IPS DF 6.9 (cell line): ENCODE measurements around the gene IER3.

ENCODE experiments used
- DNase-seq: peaks from one replicate; pipeline ENCODE4 v3.0.0-alpha.2; 2013; ENCODE audit warnings: low read depth, low spot score
- H3K27ac ChIP-seq: one replicate; pipeline ENCODE4 v1.5.1; 2013; ENCODE audit warnings: low read length, control low read depth
- H3K27me3 ChIP-seq: 2 replicates; pipeline ENCODE4 v1.6.1; 2013; ENCODE audit warnings: mild to moderate bottlenecking, low read length; ENCODE audit not compliant: control insufficient read depth, insufficient read depth
- H3K36me3 ChIP-seq: 2 replicates; pipeline ENCODE4 v1.6.1; 2013; ENCODE audit warnings: low read length; ENCODE audit not compliant: control insufficient read depth, insufficient read depth
- H3K4me1 ChIP-seq: 2 replicates; pipeline ENCODE4 v1.6.1; 2013; ENCODE audit warnings: low read length; ENCODE audit not compliant: control insufficient read depth, insufficient read depth
- H3K4me3 ChIP-seq: 2 replicates; pipeline ENCODE4 v1.5.1; 2013; ENCODE audit warnings: mild to moderate bottlenecking, low read length
- H3K9me3 ChIP-seq: 2 replicates; pipeline ENCODE4 v1.6.1; 2013; ENCODE audit warnings: low read length, inconsistent platforms; ENCODE audit not compliant: control insufficient read depth, insufficient read depth
- WGBS: extraction: QIAGEN DNeasy Blood & Tissue Kit; methylation state at CpG from one replicate; pipeline ENCODE4 v1.1.7; 2013; ENCODE audit warnings: mixed read lengths, missing lambda C conversion rate; ENCODE audit not compliant: insufficient read length, insufficient coverage; 5-methylcytosine and 5-hydroxymethylcytosine counted together

Gene IER3

GRCh38 chr6:30747300-30747687 lies 2.9 kb upstream of the IER3 start:
- Histone ChIP-seq H3K27ac (no peak overlapping the region), H3K36me3 (no peaks in the 10 kb centered on the region), H3K9me3 (no peaks in the 10 kb centered on the region), H3K27me3 (no peaks in the 10 kb centered on the region), H3K4me3 (no peak overlapping the region), H3K4me1 (no peaks in the 10 kb centered on the region; the same call in 1 of the 2 replicates)
- WGBS, result no CpG with 5 or more reads among the region's 1 CpG
- no peak for DNase-seq

- H3K27me3 ChIP-seq, result no peaks in the 10 kb centered on the region
- no peaks in the 10 kb centered on the region for H3K9me3 ChIP-seq
- H3K27ac ChIP-seq, result no peak overlapping the region
- H3K4me1 ChIP-seq, result peaks cover 1% of the 10 kb centered on the region; the same call in 1 of the 2 replicates
- no peak for DNase-seq
- WGBS, result no CpG with 5 or more reads among the region's 55 CpGs
- peaks cover 10% of the 10 kb centered on the region for H3K36me3 ChIP-seq
- peak overlapping the region; percentile 65; the same call in 1 of the 2 replicates for H3K4me3 ChIP-seq
These were observed 971 bp downstream of the IER3 start for GRCh38 chr6:30743099-30744053.

GRCh38 chr6:30742316-30743098 lies 1.8 kb downstream of the IER3 start, which contains the start of gene FLOT1:
Gene FLOT1, minus strand, starts transcription at chr6:30742687. Its CDS starts 498 bp downstream, at chr6:30742189.
- no peaks in the 10 kb centered on the region for H3K27me3 ChIP-seq
- H3K27ac ChIP-seq, result no peak within 1 kb of the TSS
- no peaks in the 10 kb centered on the region for H3K9me3 ChIP-seq
- peak within 1 kb of the TSS; percentile 65 for H3K4me3 ChIP-seq
- DNase-seq, result peak; percentile 68
- H3K36me3 ChIP-seq, result peaks cover 13% of the 10 kb centered on the region
- peaks cover 1% of the 10 kb centered on the region; the same call in 1 of the 2 replicates for H3K4me1 ChIP-seq
- no CpG with 5 or more reads among the region's 66 CpGs for WGBS

- peak overlapping the region; percentile 65 for H3K4me3 ChIP-seq
- no peak overlapping the region for H3K27ac ChIP-seq
- H3K4me1 ChIP-seq, result peaks cover 1% of the 10 kb centered on the region; the same call in 1 of the 2 replicates
- no peaks in the 10 kb centered on the region for H3K27me3 ChIP-seq
- peaks cover 13% of the 10 kb centered on the region for H3K36me3 ChIP-seq
- H3K9me3 ChIP-seq, result no peaks in the 10 kb centered on the region
- DNase-seq, result no peak
- no CpG with 5 or more reads among the region's 13 CpGs for WGBS
These were observed 2.5 kb downstream of the IER3 start for GRCh38 chr6:30741789-30742315.

- WGBS, result no CpG with 5 or more reads among the region's 8 CpGs
- H3K27me3 ChIP-seq, result no peaks in the 10 kb centered on the region
- peaks cover 1% of the 10 kb centered on the region; the same call in 1 of the 2 replicates for H3K4me1 ChIP-seq
- DNase-seq, result no peak
- peaks cover 13% of the 10 kb centered on the region for H3K36me3 ChIP-seq
- H3K4me3 ChIP-seq, result no peak overlapping the region; the same call in 1 of the 2 replicates
- H3K27ac ChIP-seq, result no peak overlapping the region
- no peaks in the 10 kb centered on the region for H3K9me3 ChIP-seq
These were observed 3.1 kb downstream of the IER3 start for GRCh38 chr6:30741063-30741779.

- Histone ChIP-seq H3K9me3 (no peaks in the 10 kb centered on the region), H3K4me1 (peaks cover 1% of the 10 kb centered on the region; the same call in 1 of the 2 replicates), H3K27me3 (no peaks in the 10 kb centered on the region), H3K27ac (no peak overlapping the region), H3K4me3 (no peak overlapping the region), H3K36me3 (peaks cover 13% of the 10 kb centered on the region)
- WGBS, result no CpG with 5 or more reads among the region's 2 CpGs
- DNase-seq, result no peak
These were observed 3.8 kb downstream of the IER3 start for GRCh38 chr6:30740540-30740870.

GRCh38 chr6:30738532-30738931 lies 5.8 kb downstream of the IER3 start:
- Histone ChIP-seq H3K4me1 (0 out of 2 replicates have a peak, but pooled peaks cover 1% of the 10 kb centered on the region), H3K4me3 (no peak overlapping the region), H3K36me3 (peaks cover 17% of the 10 kb centered on the region), H3K27ac (no peak overlapping the region), H3K27me3 (no peaks in the 10 kb centered on the region), H3K9me3 (no peaks in the 10 kb centered on the region)
- WGBS, result no CpG with 5 or more reads among the region's 6 CpGs
- DNase-seq, result no peak

- no peaks in the 10 kb centered on the region for H3K4me1 ChIP-seq
- peaks cover 17% of the 10 kb centered on the region for H3K36me3 ChIP-seq
- DNase-seq, result no peak
- H3K9me3 ChIP-seq, result no peaks in the 10 kb centered on the region
- no CpG with 5 or more reads among the region's 8 CpGs for WGBS
- no peaks in the 10 kb centered on the region for H3K27me3 ChIP-seq
- no peak overlapping the region for H3K4me3 ChIP-seq
- no peak overlapping the region for H3K27ac ChIP-seq
These were observed 8.6 kb downstream of the IER3 start for GRCh38 chr6:30735668-30736314.

- H3K27ac ChIP-seq, result no peak overlapping the region
- no peaks in the 10 kb centered on the region for H3K27me3 ChIP-seq
- peaks cover 4% of the 10 kb centered on the region for H3K36me3 ChIP-seq
- no peak for DNase-seq
- H3K4me1 ChIP-seq, result no peaks in the 10 kb centered on the region
- no peak overlapping the region for H3K4me3 ChIP-seq
- no CpG with 5 or more reads among the region's 12 CpGs for WGBS
- H3K9me3 ChIP-seq, result no peaks in the 10 kb centered on the region
These were observed 12.0 kb downstream of the IER3 start for GRCh38 chr6:30732237-30732943.
